Stimulated activated naive CD4-positive, alpha-beta T cell treated with Interleukin-2 at 50 U/mL for 16 hours (primary cell): ENCODE data around the gene RGS6.

Experiments used
- DNase-seq: peaks from one replicate; lab custom pipeline; 2025; lab: John Stamatoyannopoulos, UW

Gene RGS6

DNA sequence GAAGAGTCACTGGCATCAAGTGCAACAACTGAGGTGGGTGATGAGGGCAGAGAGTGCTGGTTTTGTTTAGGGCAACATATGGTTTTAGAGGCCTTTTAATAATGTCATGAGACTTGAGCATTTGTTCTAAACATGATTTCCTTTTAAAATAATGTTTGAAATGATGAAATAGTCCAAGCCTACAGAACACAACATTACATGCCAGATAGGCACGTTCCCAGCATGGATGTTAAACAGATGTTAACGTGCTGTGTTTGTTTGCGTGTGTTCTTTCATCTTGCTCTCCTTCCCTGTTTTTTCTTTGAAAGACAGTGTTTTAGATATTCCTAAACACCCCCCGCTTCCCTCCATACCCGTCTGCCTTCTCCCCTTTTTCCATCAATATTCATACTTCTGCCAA lies 82.3 kb downstream of the RGS6 start:
- DNase-seq, result no peak

DNA sequence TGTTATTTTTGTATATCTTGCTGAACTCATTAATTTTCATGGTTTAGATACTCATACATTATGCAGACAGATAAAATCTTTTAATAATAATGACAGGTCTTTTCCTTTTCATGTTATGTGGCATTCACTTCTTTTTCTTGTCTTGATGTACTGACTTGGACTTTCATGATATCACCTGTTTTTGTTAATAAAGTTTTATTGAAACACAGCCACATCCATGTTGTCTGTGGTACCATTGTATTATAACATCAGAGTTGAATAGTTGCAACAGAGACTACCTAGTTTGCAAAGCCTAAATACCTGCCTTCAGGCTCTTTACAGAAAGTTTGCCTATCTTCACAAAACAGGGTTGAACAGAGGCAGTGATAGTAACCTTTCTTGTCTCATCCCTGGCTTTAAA lies 85.1 kb downstream of the RGS6 start:
- DNase-seq, result no peak

DNA sequence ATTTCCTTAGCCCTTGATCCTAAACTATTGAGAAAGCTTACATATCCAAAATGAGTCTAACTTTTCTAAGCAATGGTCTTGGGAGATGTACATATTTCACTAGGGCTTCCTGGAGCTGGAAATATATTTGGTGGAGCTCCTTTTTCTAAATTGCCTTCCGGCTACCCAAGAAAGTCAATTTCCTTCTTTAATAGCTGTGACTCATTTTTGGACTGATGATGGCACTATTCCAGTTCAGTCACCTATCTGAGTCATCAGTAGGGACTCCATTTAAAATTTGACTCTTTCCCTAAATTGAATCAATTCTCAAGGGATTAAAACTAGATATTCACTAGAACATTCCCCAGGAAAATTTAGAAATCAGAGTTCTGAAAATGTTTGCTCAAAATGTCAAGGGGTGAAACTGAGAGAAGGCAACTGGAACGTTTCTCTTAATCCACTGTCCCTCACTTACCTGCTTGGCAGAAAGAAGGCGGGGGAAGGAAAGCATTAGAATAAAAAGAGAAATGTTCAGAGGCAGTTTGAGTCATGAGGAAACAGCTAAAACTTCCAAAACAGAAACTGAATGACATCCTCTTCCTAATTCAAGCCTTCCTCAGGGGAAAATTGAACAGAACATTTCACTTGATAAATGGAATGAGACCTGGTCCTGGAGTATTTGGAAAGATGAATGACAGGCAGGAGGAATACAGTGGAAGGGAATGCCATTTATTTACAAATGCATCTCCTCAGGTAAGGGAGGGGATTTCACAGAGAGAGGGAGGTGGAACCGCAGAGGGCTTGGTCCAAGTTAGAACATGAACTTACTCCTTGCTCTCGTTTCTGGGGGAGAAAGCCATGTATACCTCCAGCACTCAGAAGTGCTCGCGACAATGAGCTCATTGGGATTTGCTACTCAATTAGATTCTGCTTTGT lies 91.2 kb downstream of the RGS6 start:
- no peak for DNase-seq

DNA sequence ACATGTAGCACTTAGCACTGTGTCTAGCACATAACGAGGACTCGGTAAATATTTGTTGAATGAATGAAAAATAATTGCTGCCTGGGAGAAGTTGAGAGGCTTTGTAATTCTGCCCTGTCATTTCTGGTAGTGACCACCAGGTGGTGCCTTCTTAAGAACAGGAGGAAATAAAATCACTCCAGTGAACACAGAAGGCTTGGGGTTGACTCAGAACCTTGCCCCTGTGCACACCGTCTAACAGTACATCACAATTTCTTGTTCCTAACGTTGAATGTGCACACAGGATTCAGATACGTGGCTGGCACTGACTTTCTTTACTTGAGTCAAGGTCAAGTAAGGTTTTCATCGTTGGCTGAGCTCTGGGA lies 91.8 kb downstream of the RGS6 start:
- DNase-seq, result peak; percentile 19

DNA sequence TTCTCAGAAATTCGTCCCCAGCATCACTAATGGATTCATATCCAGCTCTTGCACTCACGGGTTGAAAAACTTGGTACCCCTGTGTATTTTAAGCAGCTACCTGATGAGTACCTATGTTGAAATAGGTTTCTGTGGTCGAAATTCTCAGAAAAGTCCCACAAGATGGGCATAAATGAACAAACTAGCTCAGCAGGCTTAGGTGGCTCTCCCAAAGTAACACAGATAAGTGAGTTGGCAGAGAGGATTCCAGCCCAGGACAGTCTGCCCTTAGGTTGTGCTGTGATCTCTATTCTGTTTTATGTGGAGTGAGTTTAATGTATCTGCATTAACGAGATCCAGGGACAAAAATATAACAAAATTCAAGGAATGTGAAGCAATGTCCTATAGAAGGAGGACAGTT lies 92.3 kb downstream of the RGS6 start:
- DNase-seq, result no peak

DNA sequence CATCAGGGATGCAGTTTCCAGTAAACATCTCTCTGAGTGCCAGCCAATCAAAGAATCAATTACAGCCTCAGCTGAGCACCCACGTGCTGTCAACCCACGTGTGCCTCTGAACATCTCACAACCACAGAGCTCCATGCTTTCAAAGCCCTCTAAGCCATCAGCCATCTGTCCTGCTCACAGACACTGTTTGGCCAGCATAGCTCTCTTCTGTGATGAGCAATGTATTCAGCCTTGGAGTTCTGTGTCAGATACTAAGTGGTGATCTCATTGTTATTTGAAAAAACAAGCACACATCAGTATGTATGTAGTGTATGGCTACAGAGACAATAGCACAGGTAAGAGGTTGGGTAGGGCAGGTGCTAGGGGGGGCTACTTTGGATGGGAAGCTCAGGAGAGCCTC lies 94.3 kb downstream of the RGS6 start:
- DNase-seq, result no peak

DNA sequence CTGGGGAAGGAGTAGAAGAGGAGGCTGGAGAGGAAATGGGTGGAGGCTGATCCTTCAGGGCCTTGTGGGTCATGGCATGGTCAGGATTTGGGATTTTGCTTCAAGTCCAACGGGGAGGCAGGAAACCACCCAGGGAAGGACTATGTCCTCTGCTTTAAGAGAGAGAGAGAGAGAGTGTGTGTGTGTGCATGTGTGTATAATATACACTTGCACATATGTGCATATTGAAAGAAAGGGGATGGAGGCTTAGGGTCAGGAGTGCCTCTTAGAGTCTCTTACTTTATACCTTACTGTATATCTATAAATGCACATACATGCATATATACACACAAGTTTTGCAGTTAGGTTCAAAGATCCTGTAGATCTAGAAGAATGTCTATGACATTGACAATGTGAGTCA lies 94.8 kb downstream of the RGS6 start:
- no peak for DNase-seq

DNA sequence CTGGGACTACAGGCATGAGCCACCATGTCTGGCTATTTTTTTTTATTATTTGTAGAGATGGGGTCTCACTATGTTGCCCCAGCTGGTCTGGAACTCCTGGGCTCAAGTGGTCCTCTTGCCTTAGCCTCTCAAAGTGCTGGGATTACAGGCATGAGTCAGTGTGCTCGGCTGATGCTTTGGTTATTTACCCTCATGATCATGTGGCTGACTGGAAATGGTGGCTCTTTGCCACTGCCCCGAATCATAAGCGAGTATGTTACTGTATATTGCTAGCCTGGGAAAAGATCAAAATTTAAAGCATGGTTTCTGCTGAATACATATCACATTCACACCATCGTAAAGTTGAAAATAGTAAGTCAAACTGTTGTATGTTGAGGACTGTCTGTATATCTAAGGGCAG lies 101.1 kb downstream of the RGS6 start:
- DNase-seq, result no peak

DNA sequence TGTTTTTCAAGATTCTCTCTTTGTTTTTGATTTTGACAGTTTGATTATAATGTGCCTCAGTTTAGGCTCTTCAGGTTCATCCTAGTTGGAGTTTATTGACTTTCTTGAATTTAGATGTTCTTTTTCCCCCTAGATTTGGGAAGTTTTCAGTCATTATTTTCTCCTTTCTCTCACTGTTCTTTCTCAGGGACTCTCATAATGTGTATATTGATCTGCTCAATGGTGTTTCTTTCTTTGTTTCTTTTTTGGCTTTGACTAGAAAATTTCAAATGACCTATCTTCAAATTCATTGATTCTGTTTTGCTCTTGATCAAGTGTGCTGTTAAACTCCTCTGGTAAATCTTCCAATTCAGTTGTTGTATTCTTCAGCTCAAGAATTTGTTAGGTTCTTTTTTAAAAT lies 108.3 kb downstream of the RGS6 start:
- no peak for DNase-seq

DNA sequence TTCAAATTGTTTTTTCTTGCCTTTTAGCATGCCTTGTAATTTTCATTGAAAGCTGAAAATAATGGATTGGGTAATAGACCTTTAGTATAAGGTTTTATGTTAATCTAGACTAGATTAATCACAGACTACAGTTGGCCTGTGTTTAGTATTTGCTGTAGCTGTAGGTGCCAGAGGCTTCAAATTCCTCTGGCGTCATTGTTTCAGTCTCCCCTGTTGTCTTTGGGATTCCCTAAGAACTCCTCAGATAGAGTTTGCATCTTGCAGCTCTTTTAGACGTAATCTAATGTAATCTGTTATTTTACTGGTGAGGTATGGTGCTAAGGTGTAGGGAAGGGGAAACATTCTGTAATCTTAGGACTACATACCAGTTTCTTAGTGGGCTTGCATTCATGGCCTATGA lies 113.0 kb downstream of the RGS6 start:
- no peak for DNase-seq

DNA sequence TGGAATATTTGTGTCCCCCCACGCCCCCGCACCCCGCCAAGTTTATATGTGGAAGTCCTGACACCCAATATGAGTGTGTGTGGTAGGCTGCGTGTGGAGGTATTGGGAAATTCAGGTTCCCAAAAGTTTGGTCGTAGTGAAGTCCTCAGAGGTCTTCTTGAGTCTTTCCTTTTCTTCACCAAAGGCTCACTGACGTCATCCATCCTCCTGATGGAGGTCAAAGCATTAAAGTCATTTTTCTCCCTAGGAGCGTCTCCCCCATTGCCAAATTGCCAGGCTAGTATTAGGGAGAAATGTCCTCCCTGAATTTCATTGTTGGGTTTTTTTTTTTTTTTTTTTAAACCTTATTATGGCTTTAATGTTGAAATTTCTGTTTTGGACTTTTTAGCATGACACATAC lies 113.7 kb downstream of the RGS6 start:
- DNase-seq, result no peak

DNA sequence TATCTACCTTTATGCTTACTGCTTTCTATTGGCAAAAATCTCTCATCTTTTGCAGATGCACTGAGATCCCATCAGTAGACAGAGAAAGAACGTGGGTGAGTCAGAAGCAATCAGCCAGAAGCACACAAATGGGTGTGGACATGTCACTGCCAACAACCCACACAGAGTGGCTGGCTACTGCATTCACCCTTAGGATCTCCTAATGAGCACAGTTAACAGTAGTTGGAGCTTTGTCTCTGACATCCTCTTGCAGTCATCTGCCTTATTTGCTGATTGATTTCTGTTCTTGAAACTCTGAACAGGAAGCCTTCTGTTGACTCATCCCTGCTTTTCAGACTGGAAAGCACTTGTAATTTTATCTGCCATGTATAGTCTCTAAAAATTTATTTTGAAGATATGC lies 117.2 kb downstream of the RGS6 start:
- DNase-seq, result peak; percentile 8

DNA sequence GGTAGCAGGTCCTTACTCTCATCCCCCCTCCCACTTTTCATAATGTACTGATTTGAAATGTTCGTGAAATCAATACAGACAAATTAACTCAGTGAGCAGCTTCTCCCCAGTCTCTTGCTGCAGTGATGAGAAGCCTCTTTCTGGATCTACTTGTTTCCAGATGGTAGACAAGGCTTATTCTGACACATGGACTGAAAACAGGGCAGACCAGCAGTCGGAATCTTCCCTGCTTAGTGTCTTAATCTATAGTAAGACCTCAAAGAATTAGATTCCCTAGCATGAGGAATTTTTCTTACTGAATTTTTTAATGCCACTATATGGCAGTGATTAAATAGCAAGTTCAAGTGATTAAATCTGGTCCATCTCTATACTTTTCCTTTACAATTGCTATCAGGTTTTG lies 120.1 kb downstream of the RGS6 start:
- DNase-seq, result no peak

DNA sequence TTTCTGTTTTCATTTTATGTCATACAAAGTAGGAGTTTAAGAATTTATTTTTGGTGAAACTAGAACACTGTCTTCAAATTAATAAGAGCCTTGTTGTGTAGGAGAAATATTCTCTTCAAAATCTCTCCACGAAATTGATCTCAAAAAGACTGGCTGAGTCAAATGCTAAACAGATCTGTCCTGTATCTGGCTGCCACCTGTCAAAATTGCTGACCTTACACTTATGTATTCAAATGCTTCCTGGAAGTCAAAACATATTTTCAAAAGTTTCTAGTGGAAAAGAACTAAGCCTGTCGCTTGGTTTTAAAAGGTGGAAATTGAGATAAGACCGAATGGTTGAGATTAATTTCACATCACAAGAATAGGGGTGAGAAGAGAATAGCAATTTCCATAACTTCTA lies 121.4 kb downstream of the RGS6 start:
- DNase-seq, result no peak

DNA sequence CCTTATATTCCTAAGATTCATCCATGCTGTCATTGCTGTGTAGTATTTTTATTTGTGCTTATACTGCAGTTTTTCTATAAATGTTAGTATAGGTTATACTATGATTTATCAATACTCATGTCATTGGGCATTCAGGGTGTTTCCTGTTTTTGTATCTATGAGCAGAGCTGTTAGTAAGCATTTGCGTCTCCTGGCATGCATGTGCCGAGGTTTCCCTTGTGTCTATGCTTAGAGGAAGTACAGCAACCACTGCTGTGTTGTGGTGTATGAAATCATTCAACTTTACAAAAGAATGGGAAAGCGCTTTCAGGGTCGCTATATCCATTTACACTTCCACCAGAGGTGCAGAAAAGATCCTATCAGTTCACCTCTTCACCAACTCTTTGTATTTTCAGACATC lies 122.7 kb downstream of the RGS6 start:
- no peak for DNase-seq

DNA sequence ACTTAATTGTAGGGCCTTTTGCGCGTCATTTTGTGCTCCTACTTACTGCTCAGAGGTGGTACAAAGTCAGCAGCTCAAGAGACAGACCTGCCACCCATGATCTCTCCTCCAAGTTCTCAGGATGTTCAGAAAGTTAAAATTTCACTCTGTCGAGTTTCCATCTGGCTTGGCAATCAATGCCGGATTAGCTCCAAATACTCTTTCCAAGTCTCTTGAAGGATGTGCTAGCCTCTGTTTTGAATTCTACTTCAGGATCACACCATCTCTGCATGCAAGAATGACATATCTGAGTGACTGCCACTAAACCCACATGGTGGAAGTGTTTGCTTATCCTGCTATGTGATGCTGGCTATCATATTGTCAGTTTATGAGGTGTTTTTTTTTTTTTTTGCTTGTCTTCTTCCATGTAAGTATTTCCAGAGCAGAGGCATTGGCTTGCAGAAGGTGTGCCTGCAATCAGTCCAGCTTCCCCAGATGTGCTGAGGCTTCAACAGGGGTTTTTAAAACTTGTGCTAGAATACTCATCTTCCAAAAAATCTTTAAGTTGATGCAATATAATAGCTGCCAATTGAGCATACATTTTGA lies 125.6 kb downstream of the RGS6 start:
- DNase-seq, result no peak

DNA sequence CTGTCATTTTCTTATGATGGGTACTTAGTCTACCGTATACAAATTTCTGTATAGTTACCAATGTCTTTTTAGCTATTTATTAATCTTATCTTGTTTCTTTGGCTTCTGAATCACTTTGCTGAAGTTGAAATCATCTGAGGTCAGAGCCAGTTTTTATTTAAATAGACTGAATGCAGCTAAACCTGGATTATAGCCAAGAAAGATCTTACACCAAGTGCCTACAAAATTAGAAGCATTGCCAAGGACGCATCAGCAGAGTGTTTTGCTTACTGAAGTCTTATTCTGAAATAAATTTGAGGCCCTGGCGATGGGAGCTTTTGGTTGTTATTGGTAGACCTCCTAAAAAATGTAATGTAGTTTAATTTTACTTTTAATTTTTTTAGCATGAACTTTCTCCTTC lies 128.2 kb downstream of the RGS6 start:
- DNase-seq, result no peak

DNA sequence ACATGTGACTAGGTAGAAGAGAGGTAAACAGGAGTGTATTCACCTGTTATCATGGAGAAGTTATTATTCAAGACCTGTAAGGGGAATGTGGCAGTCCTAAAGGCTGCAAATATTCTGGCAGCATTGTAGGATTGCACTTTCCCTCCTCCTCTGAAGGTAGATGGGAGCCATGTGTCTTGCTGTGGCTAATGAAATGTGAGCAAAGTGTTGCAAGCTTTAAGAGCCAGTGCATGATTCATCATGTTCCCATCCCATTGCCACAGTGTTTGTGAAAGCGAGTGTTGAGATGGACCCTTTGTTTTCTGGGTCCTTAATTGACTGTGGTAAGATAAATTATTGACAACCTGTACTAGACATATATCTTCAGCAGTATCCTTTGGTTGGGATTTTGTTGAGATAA lies 128.7 kb downstream of the RGS6 start:
- DNase-seq, result no peak

DNA sequence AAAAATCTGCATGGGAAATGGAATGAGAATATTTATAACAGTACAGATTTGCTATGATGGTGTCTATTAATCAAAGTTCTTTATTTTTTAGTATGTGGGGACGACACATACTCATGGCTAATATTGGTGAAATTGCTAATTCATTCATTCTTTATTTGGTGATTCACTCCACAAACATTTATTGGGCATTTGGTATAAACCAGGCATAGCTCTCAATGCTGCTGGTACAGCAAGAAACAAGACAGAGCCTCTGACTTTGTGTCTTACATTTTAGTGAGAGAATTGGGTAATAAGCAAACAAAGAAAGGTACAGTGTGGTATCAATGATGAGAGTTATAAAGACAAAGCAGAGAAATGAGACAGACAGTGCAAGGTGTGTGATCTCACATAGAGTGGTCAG lies 129.5 kb downstream of the RGS6 start:
- DNase-seq, result no peak

DNA sequence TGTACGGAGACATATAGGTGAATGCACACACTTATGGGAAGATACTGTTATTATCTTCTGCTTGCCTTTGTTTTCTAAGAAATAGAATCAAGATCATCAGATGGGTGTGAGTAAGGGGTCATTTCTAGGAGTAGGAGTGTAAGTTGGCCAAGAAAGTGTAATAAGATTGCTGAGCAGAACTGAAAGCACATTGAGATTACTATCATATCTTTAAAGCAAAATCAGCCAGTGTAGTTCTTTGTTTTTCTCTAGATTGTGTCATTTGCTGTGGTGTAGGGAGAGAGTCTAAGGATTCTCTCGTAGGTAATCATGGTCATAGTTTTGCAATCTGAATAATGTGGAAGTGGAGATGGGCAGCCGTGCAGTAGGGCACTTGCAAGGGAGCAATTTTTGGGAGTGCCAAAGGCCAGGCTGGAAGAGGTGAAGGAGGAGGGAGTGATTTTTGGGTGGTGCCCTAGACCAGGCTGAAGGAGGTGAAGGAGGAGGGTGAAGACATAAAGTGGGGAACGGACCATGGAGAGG lies 131.6 kb downstream of the RGS6 start:
- DNase-seq, result no peak

DNA sequence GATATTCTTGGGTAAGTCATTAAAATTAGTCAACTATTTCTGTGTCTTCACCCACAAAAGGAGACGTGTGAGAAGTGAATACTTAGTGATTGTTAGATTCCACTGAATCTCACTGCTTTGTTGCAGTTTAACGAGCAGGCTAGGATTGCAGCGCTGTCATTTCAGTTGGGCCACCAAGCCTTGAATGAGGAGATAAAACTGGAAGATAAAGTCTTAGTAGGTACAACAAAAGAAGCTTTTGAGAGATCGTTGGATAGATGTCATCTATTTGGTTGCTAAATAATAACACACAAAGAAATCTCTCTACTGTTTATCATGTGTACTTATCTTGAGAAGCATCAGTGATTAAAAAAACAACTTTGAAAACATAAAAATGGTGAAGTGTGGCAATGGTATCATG lies 132.3 kb downstream of the RGS6 start:
- DNase-seq, result no peak

DNA sequence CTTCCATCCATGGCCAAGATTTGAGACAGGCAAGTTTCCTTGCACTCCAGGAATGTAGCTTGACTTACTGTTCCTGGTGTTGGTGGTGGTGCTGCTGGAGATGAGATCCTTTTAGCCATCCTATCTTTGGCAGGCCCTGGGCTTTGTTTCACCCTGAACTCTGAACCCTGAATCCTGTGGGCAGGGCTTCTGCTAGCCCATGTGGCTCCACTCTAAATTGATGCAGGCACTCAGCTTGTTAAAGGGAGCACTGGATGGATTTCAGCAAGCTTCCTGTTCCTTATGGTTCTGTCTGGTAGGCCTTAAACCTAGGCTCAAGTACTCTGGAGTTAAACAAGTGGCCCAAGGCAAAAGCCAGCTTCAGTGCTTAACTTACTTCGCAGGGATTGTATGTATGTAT lies 138.2 kb downstream of the RGS6 start:
- no peak for DNase-seq

DNA sequence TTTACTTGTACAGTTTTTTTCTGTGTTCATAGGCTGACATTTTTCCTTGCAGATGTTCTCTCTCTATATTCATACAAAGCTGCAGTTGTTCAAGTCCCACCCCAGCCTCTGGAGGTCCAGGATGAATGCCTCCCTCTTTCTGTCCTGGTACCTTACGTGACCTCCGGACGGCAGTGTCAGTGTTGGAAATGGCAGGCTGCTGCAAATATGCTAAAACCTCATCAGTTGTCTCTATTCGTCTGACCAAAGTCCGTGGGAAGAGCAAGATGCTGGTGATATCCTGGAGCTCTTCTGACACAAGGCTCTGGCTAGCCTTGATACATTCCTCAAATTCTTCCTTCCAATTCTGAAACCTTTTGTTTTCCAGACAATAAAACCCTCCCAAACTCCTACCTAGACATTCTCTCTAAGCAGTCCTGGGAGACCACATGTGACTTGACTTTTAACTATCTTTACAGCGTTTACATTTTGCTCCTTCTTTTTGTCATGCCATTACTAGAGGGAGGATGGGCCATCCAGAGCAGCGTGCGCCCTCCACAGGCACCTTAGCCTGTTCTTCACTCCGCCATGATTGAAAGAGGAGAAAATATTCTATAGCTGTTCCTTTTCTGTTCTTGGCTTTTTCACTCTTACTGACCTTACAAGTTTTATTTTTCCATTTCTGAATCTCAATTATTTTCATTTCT lies 143.6 kb downstream of the RGS6 start:
- no peak for DNase-seq
